GM12801 (cell line): ENCODE results near the gene ANKS1B.

Experiments used
- CTCF ChIP-seq: IDR thresholded peaks from one replicate; pipeline ENCODE4 v1.5.1; 2011; ENCODE audit warnings: control low read depth; ENCODE audit not compliant: insufficient read length; ENCODE audit errors: extremely low read depth

ANKS1B gene

GRCh38 chr12:99978152-99978551 is 6.6 kb downstream of the ANKS1B start:
- TF ChIP-seq CTCF: no peak

GRCh38 chr12:99977550-99977949 is 7.2 kb downstream of the ANKS1B start:
- no peak for TF ChIP-seq CTCF

- no peak for TF ChIP-seq CTCF
Measured at GRCh38 chr12:99976762-99977161, 8.0 kb downstream of the ANKS1B start.

GRCh38 chr12:99975321-99975720 is 9.4 kb downstream of the ANKS1B start:
- no peak for TF ChIP-seq CTCF

- no peak for TF ChIP-seq CTCF
Measured at GRCh38 chr12:99974146-99974545, 10.6 kb downstream of the ANKS1B start.

- no peak for TF ChIP-seq CTCF
Measured at GRCh38 chr12:99966429-99966828, 18.3 kb downstream of the ANKS1B start.

GRCh38 chr12:99960311-99960710 is 24.4 kb downstream of the ANKS1B start:
- no peak for TF ChIP-seq CTCF
